GM12891 (cell line): Measurements from ENCODE around the gene EGF.

Experiments used
- DNase-seq: peaks from one replicate; pipeline ENCODE4 v3.0.0; 2011; ENCODE audit warnings: low spot score; ENCODE audit not compliant: insufficient read length
- FAIRE-seq: peaks from 2 replicates; lab custom pipeline; 2011; peaks lifted over from hg19 to GRCh38; lab: Jason Lieb, UNC
- PAX5 ChIP-seq: IDR thresholded peaks from 2 replicates; pipeline ENCODE4 v1.6.1; 2011; ENCODE audit warnings: low read length, moderate library complexity, mild to moderate bottlenecking; ENCODE audit not compliant: insufficient read depth, severe bottlenecking
- POLR2A ChIP-seq: IDR thresholded peaks from 2 replicates; pipeline ENCODE4 v1.6.1; 2011; ENCODE audit warnings: low read depth, low read length, control low read depth
- POLR2AphosphoS5 ChIP-seq: IDR thresholded peaks from 2 replicates; pipeline ENCODE4 v1.6.1; 2011; ENCODE audit warnings: low read depth, low read length, control low read depth
- POU2F2 ChIP-seq: IDR thresholded peaks from 2 replicates; pipeline ENCODE4 v1.6.1; 2011; ENCODE audit warnings: low read depth, mild to moderate bottlenecking, control low read depth, low read length, moderate library complexity
- SPI1 ChIP-seq: IDR thresholded peaks from 2 replicates; pipeline ENCODE4 v1.6.1; 2011; ENCODE audit warnings: low read depth, low read length, control low read depth
- TAF1 ChIP-seq: IDR thresholded peaks from 2 replicates; pipeline ENCODE4 v1.6.1; 2011; ENCODE audit warnings: low read depth, low read length, control low read depth

Gene EGF

GRCh38 chr4:109977854-109978501, 65.3 kb downstream of the EGF start:
- no peak for DNase-seq
- no peak for FAIRE-seq
- no peak for TF ChIP-seq POLR2AphosphoS5
- no peak for TF ChIP-seq POU2F2
- TF ChIP-seq POLR2A, result no peak
- TF ChIP-seq SPI1, result no peak
- TF ChIP-seq PAX5, result no peak

- DNase-seq (no peak), FAIRE-seq (peak; percentile 48)
Measured at GRCh38 chr4:109978704-109979454, 66.2 kb downstream of the EGF start.

DNA sequence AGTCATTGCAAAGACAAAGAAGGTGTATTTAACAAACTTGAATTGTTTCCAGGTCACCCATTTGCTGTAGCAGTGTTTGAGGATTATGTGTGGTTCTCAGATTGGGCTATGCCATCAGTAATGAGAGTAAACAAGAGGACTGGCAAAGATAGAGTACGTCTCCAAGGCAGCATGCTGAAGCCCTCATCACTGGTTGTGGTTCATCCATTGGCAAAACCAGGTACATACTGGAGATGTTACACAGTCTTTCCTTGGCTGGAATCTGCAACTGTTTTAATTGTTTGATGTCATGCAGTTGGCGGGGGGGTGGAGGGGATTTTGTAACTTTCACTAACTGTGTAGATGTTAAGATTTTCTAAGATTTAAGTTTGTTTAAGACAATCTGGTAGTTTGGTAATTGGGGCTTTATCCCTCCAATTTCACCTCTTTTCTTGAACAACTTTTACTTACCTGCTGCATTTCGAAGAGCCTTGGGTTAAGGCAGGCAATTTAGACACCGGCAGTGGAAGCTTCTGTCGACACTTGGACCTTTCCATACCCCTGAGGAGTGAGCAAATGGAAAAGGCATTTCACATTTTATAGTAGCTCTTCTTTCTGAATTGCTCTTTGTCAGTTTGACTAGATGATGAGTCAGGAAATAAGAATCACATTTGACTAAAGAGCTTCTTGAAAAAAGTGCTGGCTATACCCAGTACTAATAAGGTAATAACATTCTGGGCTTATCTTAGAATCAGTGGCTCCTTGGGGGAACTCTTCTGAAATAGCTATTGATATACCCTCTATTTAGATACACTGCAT, 67.4 kb downstream of the EGF start:
- no peak for DNase-seq
- no peak for FAIRE-seq
- TF ChIP-seq POLR2A, result no peak

More at GRCh38 chr4:109978704-109979454, 66.2 kb downstream of the EGF start:
- TF ChIP-seq POLR2AphosphoS5 (no peak), POLR2A (no peak)

- no peak for FAIRE-seq
- TF ChIP-seq POLR2A (no peak), TAF1 (no peak), POLR2AphosphoS5 (no peak), POU2F2 (no peak), SPI1 (no peak), PAX5 (no peak)
Measured at GRCh38 chr4:109981936-109982335, 69.3 kb downstream of the EGF start.

GRCh38 chr4:109982521-109982920, 69.8 kb downstream of the EGF start:
- FAIRE-seq (no peak), DNase-seq (no peak)
- TF ChIP-seq TAF1, result no peak
- no peak for TF ChIP-seq SPI1
- no peak for TF ChIP-seq POLR2A
- TF ChIP-seq POLR2AphosphoS5, result no peak
- no peak for TF ChIP-seq PAX5
- TF ChIP-seq POU2F2, result no peak

More at GRCh38 chr4:109981936-109982335, 69.3 kb downstream of the EGF start:
- DNase-seq, result no peak

DNA sequence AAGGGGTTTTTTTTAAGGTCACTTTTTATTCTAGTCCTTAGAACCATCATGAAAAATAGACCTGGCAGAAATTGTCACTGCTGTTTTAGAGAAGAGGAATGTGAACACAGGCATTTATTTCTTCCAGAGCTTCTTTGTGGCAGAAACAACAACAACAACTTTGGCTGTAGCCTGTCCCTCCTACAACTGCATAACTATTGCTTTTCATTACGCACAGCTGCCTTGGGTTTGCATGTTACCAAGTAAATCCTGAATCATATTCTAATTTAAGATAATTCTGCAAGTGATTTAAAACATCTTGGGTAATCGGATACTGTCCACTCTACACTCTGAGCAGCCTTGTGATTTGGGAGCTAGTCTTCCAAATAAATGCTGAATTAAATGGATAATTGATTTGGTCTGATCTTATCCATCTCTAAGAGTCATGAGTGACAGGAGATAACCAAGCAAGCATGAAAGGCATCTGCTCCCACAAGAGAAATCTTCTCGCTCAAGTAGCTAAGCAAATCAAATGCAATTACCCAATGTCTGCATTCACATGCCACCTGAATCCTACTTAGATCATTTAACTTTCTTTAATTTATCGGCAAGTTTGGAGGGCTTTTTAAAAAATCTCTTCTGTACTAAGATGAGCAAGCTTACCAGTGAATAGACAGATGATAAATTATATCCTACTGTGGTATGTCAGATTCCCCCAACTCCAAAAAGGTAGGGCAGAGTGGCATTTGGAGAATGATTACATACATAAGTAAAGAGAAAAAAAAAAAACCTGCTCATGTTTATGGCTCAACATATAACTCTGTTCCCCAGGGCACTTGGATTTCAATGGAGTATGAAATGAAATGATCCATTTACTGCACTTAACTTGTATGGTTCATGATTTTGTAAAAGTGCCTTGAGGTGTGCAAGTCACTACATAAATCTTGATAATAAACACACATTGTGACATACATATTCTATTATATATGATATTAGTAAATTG, 73.6 kb downstream of the EGF start:
- FAIRE-seq, result no peak
- TF ChIP-seq POLR2A (no peak), POLR2AphosphoS5 (no peak)
- DNase-seq, result no peak

DNA sequence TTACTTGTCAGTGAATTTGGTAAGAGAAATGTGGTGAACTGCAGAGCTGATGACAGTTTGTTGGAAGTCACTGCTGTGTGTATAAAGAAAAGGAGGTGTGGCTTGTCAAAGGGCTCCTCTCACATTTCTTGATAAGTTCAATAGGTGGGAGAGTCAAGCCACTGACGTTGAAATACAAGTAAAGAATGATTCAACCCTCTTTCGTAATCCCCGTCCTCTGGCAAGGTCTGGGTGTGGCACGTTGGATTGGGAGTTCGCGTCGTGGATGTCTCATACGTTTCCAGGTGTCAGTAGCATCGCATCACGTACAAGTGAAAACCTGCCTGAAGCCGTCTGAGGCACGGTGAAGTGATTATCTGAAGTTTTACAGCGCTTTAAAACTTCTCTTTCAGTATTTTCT, 76.4 kb downstream of the EGF start:
- FAIRE-seq, result no peak
- no peak for TF ChIP-seq POU2F2
- TF ChIP-seq SPI1, result no peak
- no peak for TF ChIP-seq PAX5
- no peak for TF ChIP-seq POLR2AphosphoS5
- no peak for TF ChIP-seq TAF1
- no peak for TF ChIP-seq POLR2A
- no peak for DNase-seq

DNA sequence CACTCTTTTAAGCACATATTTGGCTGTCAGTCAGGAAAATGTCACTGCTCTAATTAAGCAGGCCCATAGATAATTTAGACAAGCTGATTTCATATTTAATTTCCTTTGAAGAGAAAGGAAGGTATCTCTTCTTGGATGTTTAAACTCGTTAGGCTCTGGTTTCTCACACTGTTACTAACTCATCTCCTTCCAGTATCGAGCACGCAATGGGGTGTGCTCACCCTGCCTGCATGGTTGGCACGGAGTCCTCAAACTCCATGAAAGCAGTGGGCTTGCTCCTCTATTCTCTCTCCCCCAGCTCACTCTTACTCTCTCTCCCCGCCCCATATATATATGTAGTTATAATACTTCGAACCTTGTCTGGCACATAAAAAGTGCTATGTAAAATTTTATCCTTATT, 76.9 kb downstream of the EGF start:
- no peak for TF ChIP-seq POU2F2
- TF ChIP-seq POLR2AphosphoS5, result no peak
- TF ChIP-seq POLR2A, result no peak
- no peak for TF ChIP-seq SPI1
- TF ChIP-seq TAF1, result no peak
- no peak for TF ChIP-seq PAX5
- FAIRE-seq (no peak), DNase-seq (no peak)

DNA sequence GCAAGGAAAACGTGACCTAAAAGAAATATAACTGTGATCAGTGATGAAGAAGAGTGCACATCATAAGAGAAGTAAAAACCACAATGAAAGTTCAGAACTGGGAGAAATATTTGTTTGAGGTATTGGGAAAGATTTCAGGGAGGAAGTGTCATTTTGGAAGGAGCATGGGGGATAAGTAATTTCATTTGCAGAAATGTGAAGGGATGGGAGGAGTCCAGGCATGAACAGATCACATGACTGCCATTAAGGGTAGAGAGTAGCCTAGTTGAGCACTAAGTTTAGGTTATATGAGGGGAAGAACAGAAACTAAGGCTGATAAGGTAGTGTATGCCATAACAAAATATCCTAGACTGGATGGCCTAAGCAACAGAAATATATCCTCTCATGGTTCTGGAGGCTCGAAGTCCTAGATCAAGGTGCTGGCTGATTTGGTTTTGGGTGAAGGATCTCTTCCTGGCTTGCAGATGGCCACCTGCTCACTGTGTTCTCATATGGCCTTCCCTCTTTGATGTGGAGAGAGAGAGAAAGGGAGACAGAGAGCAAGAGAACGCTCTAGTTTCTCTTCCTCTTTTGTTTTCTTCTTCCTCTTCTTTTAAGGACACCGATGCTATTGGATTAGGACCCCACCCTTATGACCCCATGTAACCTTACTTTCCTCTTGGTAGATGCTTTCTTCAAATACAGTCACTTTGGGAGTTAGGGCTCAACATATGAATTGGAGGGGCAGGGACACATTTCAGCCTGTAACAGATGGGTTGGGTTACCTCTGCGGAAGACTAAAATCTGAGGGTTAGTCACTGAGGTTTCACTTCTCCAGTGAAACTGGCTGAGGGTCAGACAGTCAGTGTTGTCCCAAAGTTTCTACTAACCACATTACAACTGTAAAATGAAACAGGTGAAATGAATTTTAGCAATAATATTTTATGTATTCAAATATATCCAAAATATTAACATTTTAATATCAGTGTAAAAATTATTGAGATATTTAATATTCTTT, 77.9 kb downstream of the EGF start:
- DNase-seq (peak; percentile 15), FAIRE-seq (peak; percentile 94)
- no peak for TF ChIP-seq POLR2A
- TF ChIP-seq SPI1, result peak; percentile 92
